Superior temporal gyrus (tissue), 1 donor: Measurements from ENCODE around the gene SUMF1.
A peak's percentile ranks its signal among the peaks of the same experiment; 100 is the strongest.

ENCODE experiments used
- DNase-seq: peaks from one replicate; pipeline ENCODE4 v3.0.0-alpha.2; 2016; ENCODE audit errors: extremely low spot score

Gene SUMF1

GRCh38 chr3:4497843-4498324, 30.8 kb upstream of the SUMF1 start:
- DNase-seq, result no peak

GRCh38 chr3:4497005-4497692, 30.1 kb upstream of the SUMF1 start:
- DNase-seq, result no peak

GRCh38 chr3:4496087-4496452, 29.0 kb upstream of the SUMF1 start:
- DNase-seq, result no peak

GRCh38 chr3:4495294-4496086, 28.4 kb upstream of the SUMF1 start:
- DNase-seq, result peak; percentile 67

GRCh38 chr3:4494895-4495264, 27.8 kb upstream of the SUMF1 start:
- no peak for DNase-seq

- DNase-seq, result peak; percentile 49
Observed at GRCh38 chr3:4493941-4494894, 27.1 kb upstream of the SUMF1 start.

- DNase-seq, result peak; percentile 97
Observed at GRCh38 chr3:4493014-4493940, 26.2 kb upstream of the SUMF1 start, which contains the start of gene ITPR1. ITPR1 (plus strand) TSS chr3:4493348; CDS start chr3:4516492, 23,144 bp downstream.

- DNase-seq, result peak; percentile 56
Observed at GRCh38 chr3:4492208-4493013, 25.3 kb upstream of the SUMF1 start.

- no peak for DNase-seq
Observed at GRCh38 chr3:4491855-4492207, 24.8 kb upstream of the SUMF1 start.

- no peak for DNase-seq
Observed at GRCh38 chr3:4478261-4478660, 11.2 kb upstream of the SUMF1 start.

GRCh38 chr3:4476496-4476895, 9.4 kb upstream of the SUMF1 start:
- no peak for DNase-seq

GRCh38 chr3:4475804-4476203, 8.7 kb upstream of the SUMF1 start:
- no peak for DNase-seq

GRCh38 chr3:4474683-4475490, 7.8 kb upstream of the SUMF1 start:
- no peak for DNase-seq

- no peak for DNase-seq
Observed at GRCh38 chr3:4472766-4473165, 5.7 kb upstream of the SUMF1 start.

- no peak for DNase-seq
Observed at GRCh38 chr3:4472312-4472711, 5.2 kb upstream of the SUMF1 start.

GRCh38 chr3:4471907-4472306, 4.8 kb upstream of the SUMF1 start:
- DNase-seq, result no peak

GRCh38 chr3:4467522-4467867, 426 bp upstream of the SUMF1 start:
- DNase-seq, result no peak

GRCh38 chr3:4464576-4464975, 2.5 kb downstream of the SUMF1 start:
- DNase-seq, result no peak

GRCh38 chr3:4462369-4463040, 4.6 kb downstream of the SUMF1 start:
- DNase-seq, result no peak
